ENCODE measurements around the gene BLOC1S6. TPM values are rescaled to one million over a fixed set of nuclear protein-coding genes. Genes with fewer than 3 reads are reported as not detected.

The BLOC1S6 gene, protein sequence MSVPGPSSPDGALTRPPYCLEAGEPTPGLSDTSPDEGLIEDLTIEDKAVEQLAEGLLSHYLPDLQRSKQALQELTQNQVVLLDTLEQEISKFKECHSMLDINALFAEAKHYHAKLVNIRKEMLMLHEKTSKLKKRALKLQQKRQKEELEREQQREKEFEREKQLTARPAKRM
- total RNA-seq = 10 to 100 TPM; 46.0 to 82.5 TPM

DNA sequence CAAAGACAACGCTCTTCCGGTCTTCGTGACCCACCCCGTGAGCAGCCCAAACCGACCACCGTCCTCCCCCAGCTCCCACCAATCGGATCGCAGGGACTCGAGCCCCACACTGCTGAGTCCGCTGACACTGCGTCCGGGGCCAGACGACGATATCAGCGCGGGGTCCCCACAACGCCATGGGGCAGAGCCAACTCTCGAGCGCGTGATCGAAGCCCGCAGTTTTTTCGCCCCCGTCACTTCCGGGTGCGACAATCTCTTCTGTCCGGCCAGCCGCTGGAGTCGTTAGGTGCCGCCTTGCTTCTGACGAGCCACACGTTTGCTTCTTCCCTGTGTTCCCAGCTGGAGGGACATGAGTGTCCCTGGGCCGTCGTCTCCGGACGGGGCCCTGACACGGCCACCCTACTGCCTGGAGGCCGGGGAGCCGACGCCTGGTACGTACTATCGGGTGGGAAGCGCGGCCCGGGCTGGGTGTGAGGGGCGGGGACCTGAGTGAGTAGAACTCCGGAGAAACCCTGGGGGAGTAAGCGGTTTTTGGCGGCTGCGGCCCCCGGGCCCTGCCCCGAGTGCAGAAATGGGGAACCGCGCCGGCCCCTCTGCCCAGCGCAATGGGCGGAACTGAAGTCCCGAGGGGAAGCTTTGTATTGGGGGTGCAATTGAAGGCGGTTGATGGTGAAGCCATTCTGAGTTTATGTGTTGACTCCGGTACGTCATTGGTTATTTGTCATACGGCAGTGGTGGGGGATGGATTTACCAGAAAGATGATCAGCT lies at the start of gene BLOC1S6:
TSS of gene BLOC1S6 (plus strand) at position 285 of the 768 bp plus-strand sequence. CDS start at position 350, 65 bp downstream.
- H3K4me3 ChIP-seq = peak within 1 kb of the TSS; percentile 91 to 95
- intact Hi-C loops (cut with DNase I) = loop anchor here (5.0 to 10.0 kb wide), 2 partner anchors 185 to 422 kb away; a partner anchor contains a TSS
- H3K27ac ChIP-seq = peak within 1 kb of the TSS; percentile 98 to 99
- H3K9me3 ChIP-seq = no peaks in the 10 kb centered on the region
- TF ChIP-seq POLR2A (IDR thresholded peaks at IDR 0.05) = peak; percentile 52
- TF ChIP-seq POLR2AphosphoS5 (IDR thresholded peaks at IDR 0.05) = peak; percentile 87
- TF ChIP-seq, protein P1, sequence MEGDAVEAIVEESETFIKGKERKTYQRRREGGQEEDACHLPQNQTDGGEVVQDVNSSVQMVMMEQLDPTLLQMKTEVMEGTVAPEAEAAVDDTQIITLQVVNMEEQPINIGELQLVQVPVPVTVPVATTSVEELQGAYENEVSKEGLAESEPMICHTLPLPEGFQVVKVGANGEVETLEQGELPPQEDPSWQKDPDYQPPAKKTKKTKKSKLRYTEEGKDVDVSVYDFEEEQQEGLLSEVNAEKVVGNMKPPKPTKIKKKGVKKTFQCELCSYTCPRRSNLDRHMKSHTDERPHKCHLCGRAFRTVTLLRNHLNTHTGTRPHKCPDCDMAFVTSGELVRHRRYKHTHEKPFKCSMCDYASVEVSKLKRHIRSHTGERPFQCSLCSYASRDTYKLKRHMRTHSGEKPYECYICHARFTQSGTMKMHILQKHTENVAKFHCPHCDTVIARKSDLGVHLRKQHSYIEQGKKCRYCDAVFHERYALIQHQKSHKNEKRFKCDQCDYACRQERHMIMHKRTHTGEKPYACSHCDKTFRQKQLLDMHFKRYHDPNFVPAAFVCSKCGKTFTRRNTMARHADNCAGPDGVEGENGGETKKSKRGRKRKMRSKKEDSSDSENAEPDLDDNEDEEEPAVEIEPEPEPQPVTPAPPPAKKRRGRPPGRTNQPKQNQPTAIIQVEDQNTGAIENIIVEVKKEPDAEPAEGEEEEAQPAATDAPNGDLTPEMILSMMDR (IDR thresholded peaks at IDR 0.05) = no peak
- peak; percentile 81 for DNase-seq (ENCODE audit: low spot score)
- no peaks in the 10 kb centered on the region for H3K36me3 ChIP-seq
- WGBS = under 1% methylated on average over 62 of the region's 62 CpGs
- H3K4me1 ChIP-seq (replicated peaks) = no peaks in the 10 kb centered on the region
- no peaks in the 10 kb centered on the region for H3K27me3 ChIP-seq (replicated peaks; ENCODE audit: insufficient read depth)

DNA sequence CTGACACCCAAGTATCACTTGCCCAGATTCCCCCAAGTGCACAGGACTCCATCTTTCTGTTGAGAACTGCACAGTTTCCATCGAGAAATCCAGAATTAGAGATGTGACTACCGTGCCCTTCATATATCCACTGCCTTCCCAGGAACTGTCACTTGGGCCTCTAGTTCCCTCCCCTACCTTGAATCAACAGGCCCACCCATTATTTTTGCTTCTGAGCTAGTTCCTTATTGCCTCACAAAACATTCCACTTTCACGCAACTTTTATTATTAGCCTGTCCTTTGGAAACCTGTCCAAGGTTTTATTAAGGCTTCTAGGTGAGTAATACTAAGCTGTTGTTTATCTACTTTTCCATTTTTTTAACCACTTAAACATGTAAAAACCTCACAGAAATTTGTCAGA lies 47.5 kb upstream of the BLOC1S6 start:
- intact Hi-C loops (cut with DNase I) = no loop called here
- H3K27me3 ChIP-seq (replicated peaks; ENCODE audit: insufficient read depth) = no peaks in the 10 kb centered on the region
- no peaks in the 10 kb centered on the region for H3K4me1 ChIP-seq (replicated peaks)
- H3K4me3 ChIP-seq = no peak overlapping the region
- no peak for DNase-seq (ENCODE audit: low spot score)
- no peaks in the 10 kb centered on the region for H3K36me3 ChIP-seq
- WGBS = 47% methylated on average over 3 of the region's 3 CpGs
- TF ChIP-seq, protein P1 (IDR thresholded peaks at IDR 0.05) = no peak
- no peak for TF ChIP-seq POLR2A (IDR thresholded peaks at IDR 0.05)
- TF ChIP-seq POLR2AphosphoS5 (IDR thresholded peaks at IDR 0.05) = peak; percentile 59
- no peaks in the 10 kb centered on the region for H3K9me3 ChIP-seq
- peak overlapping the region in 1 of 2 donors; percentile 29 for H3K27ac ChIP-seq

DNA sequence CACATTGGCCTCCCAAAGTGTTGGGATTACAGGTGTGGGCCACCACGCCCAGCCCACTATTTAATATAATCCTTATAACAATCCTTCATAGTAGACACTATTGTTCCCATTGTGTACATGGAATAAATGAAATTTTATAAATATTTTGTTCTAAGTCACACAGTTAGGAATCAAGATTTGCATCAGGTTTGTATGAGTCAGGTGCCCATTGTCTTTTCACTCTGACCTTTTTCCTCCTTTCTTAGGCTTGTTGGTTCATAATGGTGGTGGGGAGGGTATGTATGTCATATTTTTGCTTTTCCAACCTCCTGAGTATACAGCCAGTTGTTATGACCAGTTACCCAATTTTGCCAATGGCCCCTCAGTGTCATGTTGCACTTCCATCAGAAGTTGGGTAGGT lies 46.6 kb upstream of the BLOC1S6 start:
- Histone ChIP-seq H3K9me3 (no peaks in the 10 kb centered on the region), H3K4me3 (no peak overlapping the region), H3K27me3 (replicated peaks; ENCODE audit: insufficient read depth) (no peaks in the 10 kb centered on the region), H3K27ac (no peak overlapping the region), H3K4me1 (replicated peaks) (no peaks in the 10 kb centered on the region), H3K36me3 (no peaks in the 10 kb centered on the region)
- TF ChIP-seq POLR2AphosphoS5 (IDR thresholded peaks at IDR 0.05) (no peak), POLR2A (IDR thresholded peaks at IDR 0.05) (no peak)
- TF ChIP-seq, protein P1 (IDR thresholded peaks at IDR 0.05) = no peak
- 97% methylated on average over 1 of the region's 1 CpG for WGBS
- DNase-seq (ENCODE audit: low spot score) = no peak
- intact Hi-C loops (cut with DNase I) = no loop called here

DNA sequence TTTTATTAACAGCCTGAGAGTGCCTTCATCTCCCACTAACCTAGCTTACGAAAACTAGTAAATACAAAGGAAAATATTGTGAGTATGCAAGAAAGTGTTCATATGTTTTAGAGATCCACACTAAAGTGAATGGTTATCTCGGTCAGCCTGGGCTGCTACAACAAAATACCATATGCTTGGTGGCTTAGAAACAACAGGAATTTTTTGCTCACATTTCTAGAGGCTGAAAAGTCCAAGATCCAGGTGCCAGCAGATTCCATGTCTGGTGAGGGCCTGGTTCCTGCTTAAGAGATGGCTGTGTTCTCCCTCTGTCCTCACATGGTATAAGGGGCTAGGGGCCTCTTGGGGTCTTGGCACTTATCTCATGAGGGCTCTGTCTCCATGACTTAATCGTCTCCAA lies 44.1 kb upstream of the BLOC1S6 start:
- TF ChIP-seq, protein P1 (IDR thresholded peaks at IDR 0.05) = no peak
- TF ChIP-seq POLR2AphosphoS5 (IDR thresholded peaks at IDR 0.05) (no peak), POLR2A (IDR thresholded peaks at IDR 0.05) (no peak)
- intact Hi-C loops (cut with DNase I) = no loop called here
- H3K9me3 ChIP-seq = no peaks in the 10 kb centered on the region
- no peak for DNase-seq (ENCODE audit: low spot score)
- H3K27ac ChIP-seq = no peak overlapping the region
- H3K4me3 ChIP-seq = no peak overlapping the region
- no peaks in the 10 kb centered on the region for H3K27me3 ChIP-seq (replicated peaks; ENCODE audit: insufficient read depth)
- WGBS = 73% methylated on average over 3 of the region's 3 CpGs
- H3K4me1 ChIP-seq (replicated peaks) = no peaks in the 10 kb centered on the region
- H3K36me3 ChIP-seq = no peaks in the 10 kb centered on the region

Data from prostate gland (tissue), 2 donors.